Measurements from ENCODE around the gene TMEM82. TPM values are rescaled to one million over a fixed set of nuclear protein-coding genes. Genes with fewer than 3 reads are reported as not detected.

The TMEM82 gene
- polyA plus RNA-seq, 1 donor from 2014 or later = not detected

GRCh38 chr1:15700508-15700907 lies 41.8 kb upstream of the TMEM82 start:
- H3K4me3 ChIP-seq (ENCODE audit: low read length) = no peak overlapping the region
- TF ChIP-seq TAF1 (IDR thresholded peaks at IDR 0.05; ENCODE audit: low read depth) (no peak), CTCF (IDR thresholded peaks at IDR 0.05; ENCODE audit: poor library complexity, severe bottlenecking) (no peak), RAD21 (conservative IDR thresholded peaks at IDR 0.05) (no peak), REST (IDR thresholded peaks at IDR 0.05; ENCODE audit: borderline replicate concordance) (no peak), EP300 (conservative IDR thresholded peaks at IDR 0.05; ENCODE audit: poor library complexity, severe bottlenecking) (no peak), MXI1 (conservative IDR thresholded peaks at IDR 0.05; ENCODE audit: poor library complexity, severe bottlenecking) (no peak), EZH2 (IDR thresholded peaks at IDR 0.05; ENCODE audit: borderline replicate concordance, insufficient read depth, low read length, poor library complexity, severe bottlenecking) (no peak), POLR2AphosphoS5 (IDR thresholded peaks at IDR 0.05) (no peak), SMC3 (conservative IDR thresholded peaks at IDR 0.05; ENCODE audit: poor library complexity) (no peak)
- no peaks in the 10 kb centered on the region for H3K36me3 ChIP-seq (ENCODE audit: insufficient read depth, low read length)
- H3K9ac ChIP-seq (ENCODE audit: low read length) = no peak overlapping the region
- H3K79me2 ChIP-seq (replicated peaks; ENCODE audit: insufficient read depth, low read length) = no peaks in the 10 kb centered on the region
- no peaks in the 10 kb centered on the region for H3K27me3 ChIP-seq (ENCODE audit: insufficient read depth, low read depth, low read length)
- no peaks in the 10 kb centered on the region for H3F3A ChIP-seq (ENCODE audit: insufficient read depth, low read length, poor library complexity, severe bottlenecking)
- H3K27ac ChIP-seq (ENCODE audit: low read length) = no peak overlapping the region
- no peak overlapping the region for H3K4me2 ChIP-seq (ENCODE audit: low read length)
- H3K9me2 ChIP-seq (ENCODE audit: insufficient read depth, low read length) = no peaks in the 10 kb centered on the region
- no peaks in the 10 kb centered on the region for H3K9me3 ChIP-seq (ENCODE audit: low read length)
- H2AFZ ChIP-seq (ENCODE audit: low read depth, low read length) = no peak overlapping the region
- no peaks in the 10 kb centered on the region for H4K20me1 ChIP-seq (ENCODE audit: insufficient read depth)

- H2AFZ ChIP-seq (ENCODE audit: low read depth, low read length) = no peak overlapping the region
These were observed 40.5 kb upstream of the TMEM82 start for GRCh38 chr1:15701784-15702183.

More at GRCh38 chr1:15701784-15702183, 40.5 kb upstream of the TMEM82 start:
- no peak overlapping the region for H3K4me2 ChIP-seq (ENCODE audit: low read length)
- no peaks in the 10 kb centered on the region for H3K27me3 ChIP-seq (ENCODE audit: insufficient read depth, low read depth, low read length)
- no peak overlapping the region for H3K9ac ChIP-seq (ENCODE audit: low read length)
- H3F3A ChIP-seq (ENCODE audit: insufficient read depth, low read length, poor library complexity, severe bottlenecking) = no peaks in the 10 kb centered on the region
- no peaks in the 10 kb centered on the region for H3K9me3 ChIP-seq (ENCODE audit: low read length)
- TF ChIP-seq MXI1 (conservative IDR thresholded peaks at IDR 0.05; ENCODE audit: poor library complexity, severe bottlenecking) (no peak), SMC3 (conservative IDR thresholded peaks at IDR 0.05; ENCODE audit: poor library complexity) (no peak), EP300 (conservative IDR thresholded peaks at IDR 0.05; ENCODE audit: poor library complexity, severe bottlenecking) (no peak), EZH2 (IDR thresholded peaks at IDR 0.05; ENCODE audit: borderline replicate concordance, insufficient read depth, low read length, poor library complexity, severe bottlenecking) (no peak), CTCF (IDR thresholded peaks at IDR 0.05; ENCODE audit: poor library complexity, severe bottlenecking) (no peak), POLR2AphosphoS5 (IDR thresholded peaks at IDR 0.05) (no peak), TAF1 (IDR thresholded peaks at IDR 0.05; ENCODE audit: low read depth) (no peak), RAD21 (conservative IDR thresholded peaks at IDR 0.05) (no peak), REST (IDR thresholded peaks at IDR 0.05; ENCODE audit: borderline replicate concordance) (no peak)
- H4K20me1 ChIP-seq (ENCODE audit: insufficient read depth) = no peaks in the 10 kb centered on the region
- no peaks in the 10 kb centered on the region for H3K9me2 ChIP-seq (ENCODE audit: insufficient read depth, low read length)
- H3K27ac ChIP-seq (ENCODE audit: low read length) = no peak overlapping the region
- H3K79me2 ChIP-seq (replicated peaks; ENCODE audit: insufficient read depth, low read length) = no peaks in the 10 kb centered on the region
- H3K4me3 ChIP-seq (ENCODE audit: low read length) = no peak overlapping the region
- no peaks in the 10 kb centered on the region for H3K36me3 ChIP-seq (ENCODE audit: insufficient read depth, low read length)
